Thymus (tissue), 11 donors: ENCODE data around the gene ARHGEF18. TPM values are rescaled to one million over a fixed set of nuclear protein-coding genes. Genes with fewer than 3 reads are reported as not detected.
A peak's percentile ranks its signal among the peaks of the same experiment; 100 is the strongest.

Experiments
- DNase-seq, 9 donors: peaks; one replicate each; pipeline ENCODE4 v3.0.0-alpha.2; 2013; ENCODE audit warnings: low spot score in 9 of 9, low read depth in 6 of 9, missing footprints in 1 of 9
- H3K27ac ChIP-seq, 2 donors: one replicate each; pipeline ENCODE4 v1.5.1; 2013; ENCODE audit warnings: control low read depth in 1 of 2, low read depth in 1 of 2, low read length in 1 of 2, mild to moderate bottlenecking in 1 of 2, moderate library complexity in 1 of 2
- H3K27me3 ChIP-seq, 2 donors: one replicate each; pipeline ENCODE4 v1.5.1; 2013; ENCODE audit warnings: low read length in 1 of 2; ENCODE audit not compliant: control insufficient read depth in 2 of 2, insufficient read depth in 1 of 2
- H3K36me3 ChIP-seq, 2 donors: one replicate each; pipeline ENCODE4 v1.5.1; 2013; ENCODE audit warnings: low read length in 1 of 2, mild to moderate bottlenecking in 1 of 2, moderate library complexity in 1 of 2; ENCODE audit not compliant: control insufficient read depth in 2 of 2, insufficient read depth in 2 of 2
- H3K4me1 ChIP-seq, 2 donors: one replicate each; pipeline ENCODE4 v1.5.1; 2013; ENCODE audit warnings: low read length in 2 of 2; ENCODE audit not compliant: control insufficient read depth in 2 of 2, insufficient read depth in 2 of 2
- H3K4me3 ChIP-seq, 2 donors: one replicate each; pipeline ENCODE4 v1.5.1; 2013; ENCODE audit warnings: low read length in 2 of 2, control low read depth in 1 of 2, mild to moderate bottlenecking in 1 of 2
- H3K9me3 ChIP-seq, 2 donors: one replicate each; pipeline ENCODE4 v1.5.1; 2013; ENCODE audit warnings: low read length in 1 of 2, mild to moderate bottlenecking in 1 of 2; ENCODE audit not compliant: control insufficient read depth in 2 of 2, insufficient read depth in 1 of 2
- WGBS: extraction: QIAGEN DNeasy Blood & Tissue Kit; methylation state at CpG from one replicate; pipeline ENCODE4 v1.1.7; 2013; 5-methylcytosine and 5-hydroxymethylcytosine counted together
- polyA plus RNA-seq: library from polyadenylated mRNA; stranded (reverse); fragments of 200-250 nt; gene quantifications from one replicate; pipeline ENCODE4 v1.2.3, GENCODE V29; 2013
- total RNA-seq: library from RNA; stranded (reverse); fragments of 120-200 nt; gene quantifications from one replicate; pipeline ENCODE4 v1.2.4, GENCODE V29; 2013
- donor health status: healthy.

ARHGEF18 gene
- total and polyA plus RNA-seq, 2 donors, result 35.0 to 35.8 TPM

- no peaks in the 10 kb centered on the region for H3K9me3 ChIP-seq
- H3K4me3 ChIP-seq, result no peak overlapping the region
- H3K4me1 ChIP-seq, result no peaks in the 10 kb centered on the region
- 88% methylated on average over 9 of the region's 9 CpGs for WGBS
- H3K27me3 ChIP-seq, result no peaks in the 10 kb centered on the region
- H3K36me3 ChIP-seq, result peaks cover 81 to 88% of the 10 kb centered on the region in 2 donors
- H3K27ac ChIP-seq, result no peak overlapping the region
- no peak for DNase-seq
Observed at GRCh38 chr19:7386308-7386707, 37.6 kb downstream of the ARHGEF18 start.

GRCh38 chr19:7386769-7387168, 38.0 kb downstream of the ARHGEF18 start:
- Histone ChIP-seq H3K36me3 (peaks cover 82 to 89% of the 10 kb centered on the region in 2 donors), H3K4me3 (no peak overlapping the region), H3K27ac (no peak overlapping the region)

GRCh38 chr19:7391218-7391670, 42.5 kb downstream of the ARHGEF18 start:
- H3K4me3 ChIP-seq, result no peak overlapping the region
- WGBS, result 94% methylated on average over 14 of the region's 14 CpGs
- peaks cover 49 to 60% of the 10 kb centered on the region in 2 donors for H3K36me3 ChIP-seq
- no peaks in the 10 kb centered on the region for H3K9me3 ChIP-seq
- DNase-seq, result no peak
- peaks cover 9 to 23% of the 10 kb centered on the region in 2 donors for H3K4me1 ChIP-seq
- no peak overlapping the region for H3K27ac ChIP-seq
- H3K27me3 ChIP-seq, result no peaks in the 10 kb centered on the region

More at GRCh38 chr19:7386769-7387168, 38.0 kb downstream of the ARHGEF18 start:
- no peaks in the 10 kb centered on the region for H3K4me1 ChIP-seq
- DNase-seq, result no peak
- no peaks in the 10 kb centered on the region for H3K9me3 ChIP-seq
- H3K27me3 ChIP-seq, result no peaks in the 10 kb centered on the region
- WGBS, result 98% methylated on average over 8 of the region's 8 CpGs

GRCh38 chr19:7393459-7393858, 44.7 kb downstream of the ARHGEF18 start:
- Histone ChIP-seq H3K4me1 (peaks cover 11 to 23% of the 10 kb centered on the region in 2 donors), H3K9me3 (no peaks in the 10 kb centered on the region), H3K4me3 (no peak overlapping the region), H3K27ac (no peak overlapping the region), H3K27me3 (no peaks in the 10 kb centered on the region), H3K36me3 (peaks cover 38 to 51% of the 10 kb centered on the region in 2 donors)
- no peak for DNase-seq
- 93% methylated on average over 2 of the region's 2 CpGs for WGBS

- Histone ChIP-seq H3K36me3 (peaks cover 41 to 47% of the 10 kb centered on the region in 2 donors), H3K27ac (peak overlapping the region in 1 of 2 donors; percentile 56), H3K27me3 (no peaks in the 10 kb centered on the region), H3K9me3 (no peaks in the 10 kb centered on the region), H3K4me3 (peak overlapping the region; percentile 77 to 86), H3K4me1 (peaks cover 11 to 23% of the 10 kb centered on the region in 2 donors)
- DNase-seq, result no peak
- WGBS, result 57% methylated on average over 13 of the region's 13 CpGs
Observed at GRCh38 chr19:7393939-7394730, 45.4 kb downstream of the ARHGEF18 start.

DNA sequence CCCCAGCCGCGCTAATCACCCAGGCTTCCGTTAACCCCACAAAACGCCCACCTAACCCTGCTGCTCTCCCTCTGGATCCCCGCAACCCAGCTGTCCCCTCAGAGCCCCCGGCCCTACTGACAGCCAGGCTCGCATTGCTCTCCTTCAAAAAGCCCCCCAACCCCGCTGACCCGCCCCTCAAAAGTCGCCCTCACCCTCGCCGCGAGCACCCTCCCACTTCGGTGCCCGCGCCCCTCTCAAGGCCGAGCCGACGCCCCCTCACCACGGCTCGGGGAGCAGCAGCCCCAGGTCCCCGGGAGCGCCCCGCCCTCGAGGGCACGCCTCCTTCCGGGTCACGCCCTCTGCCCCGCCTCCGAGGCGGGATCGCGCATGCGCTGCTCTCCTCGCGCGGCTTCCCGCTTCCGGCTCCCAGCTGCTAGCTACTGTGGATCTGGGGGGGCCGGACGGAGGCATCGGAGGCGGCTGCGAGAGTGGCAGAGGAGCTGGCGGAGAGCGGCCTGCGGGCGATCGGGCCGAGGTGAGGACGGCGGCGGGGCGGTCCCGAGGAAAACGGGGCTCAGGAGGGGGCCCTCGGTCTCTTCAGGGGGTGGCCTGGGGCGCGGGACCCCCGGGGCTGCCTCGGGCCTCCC, 46.1 kb downstream of the ARHGEF18 start:
- H3K4me1 ChIP-seq, result peaks cover 11 to 23% of the 10 kb centered on the region in 2 donors

GRCh38 chr19:7395360-7396066, 46.8 kb downstream of the ARHGEF18 start:
- DNase-seq, result no peak
- H3K4me3 ChIP-seq, result peak overlapping the region; percentile 77 to 86
- H3K27ac ChIP-seq, result peak overlapping the region; percentile 37 to 78
- no peaks in the 10 kb centered on the region for H3K27me3 ChIP-seq
- peaks cover 34 to 46% of the 10 kb centered on the region in 2 donors for H3K36me3 ChIP-seq
- no peaks in the 10 kb centered on the region for H3K9me3 ChIP-seq
- 39% methylated on average over 28 of the region's 28 CpGs for WGBS
- H3K4me1 ChIP-seq, result peaks cover 11 to 23% of the 10 kb centered on the region in 2 donors

More for the DNA sequence above, 46.1 kb downstream of the ARHGEF18 start:
- no peaks in the 10 kb centered on the region for H3K9me3 ChIP-seq
- no peaks in the 10 kb centered on the region for H3K27me3 ChIP-seq
- peak; percentile 68 to 95 (median 88) for DNase-seq
- peak overlapping the region; percentile 37 to 78 for H3K27ac ChIP-seq
- H3K4me3 ChIP-seq, result peak overlapping the region; percentile 77 to 86
- H3K36me3 ChIP-seq, result peaks cover 37 to 46% of the 10 kb centered on the region in 2 donors
- WGBS, result 2% methylated on average over 61 of the region's 61 CpGs

GRCh38 chr19:7397687-7398086, 49.0 kb downstream of the ARHGEF18 start:
- Histone ChIP-seq H3K36me3 (peaks cover 48 to 56% of the 10 kb centered on the region in 2 donors), H3K4me3 (no peak overlapping the region), H3K27me3 (no peaks in the 10 kb centered on the region), H3K4me1 (peaks cover 11 to 23% of the 10 kb centered on the region in 2 donors), H3K9me3 (no peaks in the 10 kb centered on the region), H3K27ac (no peak overlapping the region)
- 91% methylated on average over 9 of the region's 9 CpGs for WGBS
- DNase-seq, result peak in 1 of 9 donors; percentile 17
